Effector memory CD4-positive, alpha-beta T cell (primary cell): ENCODE data around the gene DPEP2NB.

Source experiments
- DNase-seq, 3 donors: peaks; one replicate each; pipeline ENCODE4 v3.0.0-alpha.2; 2020
- H3K27ac ChIP-seq: 2 replicates; pipeline ENCODE4 v1.7.0; 2013; ENCODE audit warnings: mild to moderate bottlenecking, low read length, moderate library complexity; ENCODE audit not compliant: insufficient read depth, poor library complexity, severe bottlenecking
- H3K27me3 ChIP-seq: replicated peaks from 2 replicates; pipeline ENCODE4 v1.7.0; 2013; ENCODE audit warnings: mild to moderate bottlenecking, low read length; ENCODE audit not compliant: insufficient read depth, control insufficient read depth, poor library complexity, severe bottlenecking
- H3K36me3 ChIP-seq: 2 replicates; pipeline ENCODE4 v1.7.0; 2013; ENCODE audit warnings: mild to moderate bottlenecking, low read length, moderate library complexity; ENCODE audit not compliant: control insufficient read depth, insufficient read depth
- H3K4me1 ChIP-seq: 2 replicates; pipeline ENCODE4 v1.7.0; 2013; ENCODE audit warnings: low read length, mild to moderate bottlenecking; ENCODE audit not compliant: control insufficient read depth, insufficient read depth, poor library complexity, severe bottlenecking
- H3K4me3 ChIP-seq: 2 replicates; pipeline ENCODE4 v1.7.0; 2013; ENCODE audit warnings: low read length, low read depth, mild to moderate bottlenecking; ENCODE audit not compliant: insufficient read depth, poor library complexity, severe bottlenecking
- H3K9me3 ChIP-seq: 2 replicates; pipeline ENCODE4 v1.7.0; 2013; ENCODE audit warnings: mild to moderate bottlenecking, low read length, moderate library complexity; ENCODE audit not compliant: control insufficient read depth

Gene DPEP2NB

DNA sequence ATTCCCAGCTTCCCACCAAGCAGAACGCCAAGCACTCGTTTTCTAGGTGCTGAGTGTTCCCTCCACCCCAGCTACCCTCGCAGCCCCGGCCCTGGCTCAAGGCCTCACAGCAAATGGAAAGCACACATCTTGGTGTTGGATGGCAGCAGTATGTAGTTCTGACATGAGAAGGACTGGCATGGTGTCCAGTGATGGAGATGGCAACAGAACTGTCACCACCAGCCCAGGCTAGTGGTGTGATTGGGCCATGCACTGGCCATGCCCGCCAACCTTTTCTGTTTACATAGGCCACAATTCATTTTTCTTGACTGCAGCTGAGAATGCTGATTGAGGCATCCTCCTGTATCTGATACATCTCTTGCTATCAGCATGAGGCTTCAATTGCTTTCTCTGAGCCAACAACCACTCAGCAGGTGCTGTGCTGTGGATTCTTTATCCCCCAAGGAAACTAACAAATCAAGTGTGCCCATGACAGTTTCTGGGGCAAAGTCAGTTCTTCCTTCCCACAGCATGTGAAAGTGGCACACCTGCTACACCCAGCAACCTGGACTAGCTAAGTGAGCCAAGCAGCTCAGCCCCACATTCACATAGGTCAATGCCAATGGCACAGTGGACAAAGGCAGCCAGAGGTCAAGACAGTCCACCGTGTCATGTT is 51.1 kb downstream of the DPEP2NB start:
- peaks cover 7% of the 10 kb centered on the region for H3K36me3 ChIP-seq
- no peaks in the 10 kb centered on the region for H3K27me3 ChIP-seq
- DNase-seq, result no peak
- H3K4me1 ChIP-seq, result peaks cover 17% of the 10 kb centered on the region
- H3K27ac ChIP-seq, result no peak overlapping the region
- no peaks in the 10 kb centered on the region for H3K9me3 ChIP-seq
- H3K4me3 ChIP-seq, result no peak overlapping the region

DNA sequence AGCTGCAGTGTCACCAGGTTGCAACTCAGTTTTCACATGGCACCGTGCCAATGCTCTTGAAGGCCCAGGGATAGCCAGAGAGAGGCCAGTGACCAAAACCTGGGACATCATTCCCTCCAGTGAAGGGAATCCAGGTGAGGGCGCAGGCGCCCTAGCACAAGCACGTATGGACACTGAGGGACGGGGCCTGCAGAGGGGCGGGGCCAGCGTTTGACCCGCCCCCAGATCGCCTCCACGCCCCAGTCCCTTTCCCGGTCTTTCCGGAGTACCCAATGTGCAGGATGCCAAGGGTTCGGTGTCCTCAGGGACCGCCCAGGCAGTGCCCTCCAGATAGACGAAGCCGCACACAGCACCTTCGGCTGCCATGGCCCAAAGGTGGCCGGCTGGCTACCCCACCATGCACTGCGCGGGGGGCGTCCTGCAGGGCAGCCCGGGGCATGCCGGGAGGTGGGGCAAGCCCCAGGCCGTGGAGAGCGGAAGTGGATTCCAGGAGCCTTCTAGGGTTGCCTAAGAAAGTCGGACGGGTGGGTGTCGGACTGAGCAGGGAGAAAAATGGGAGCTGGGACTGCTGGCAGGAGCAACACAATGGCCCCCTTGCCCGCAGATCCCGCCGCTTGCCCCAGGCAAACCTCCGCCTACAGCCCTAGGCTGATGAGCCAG is 51.9 kb downstream of the DPEP2NB start:
- Histone ChIP-seq H3K36me3 (peaks cover 7% of the 10 kb centered on the region), H3K4me1 (peaks cover 14% of the 10 kb centered on the region)
- no peak for DNase-seq

More for the DNA sequence above, 51.9 kb downstream of the DPEP2NB start:
- no peak overlapping the region for H3K4me3 ChIP-seq
- no peaks in the 10 kb centered on the region for H3K27me3 ChIP-seq
- no peaks in the 10 kb centered on the region for H3K9me3 ChIP-seq
- H3K27ac ChIP-seq, result no peak overlapping the region
